K562 (cell line): ENCODE data around the gene SAMD11. TPM values are rescaled to one million over a fixed set of nuclear protein-coding genes. Genes with fewer than 3 reads are reported as not detected.
A peak's percentile ranks its signal among the peaks of the same experiment; 100 is the strongest.

Experiments used
- ATF4 ChIP-seq: fragments of 450-650 bp; formaldehyde crosslinking; IDR thresholded peaks from 2 replicates; pipeline ENCODE4 v1.4.0; 2022; ENCODE audit warnings: mild to moderate bottlenecking, moderate library complexity
- CCNT2 ChIP-seq: IDR thresholded peaks from 2 replicates; pipeline ENCODE4 v1.6.1; 2011; ENCODE audit warnings: borderline replicate concordance, low read depth, mild to moderate bottlenecking, moderate library complexity, mixed read lengths, low read length; ENCODE audit not compliant: insufficient read length; ENCODE audit errors: extremely low read depth
- E4F1 ChIP-seq: fragments of 250-450 bp; sonication (Bioruptor Pico); IDR thresholded peaks from 2 replicates; pipeline ENCODE4 v1.5.0; 2021; ENCODE audit warnings: mild to moderate bottlenecking, borderline replicate concordance
- EGR1 ChIP-seq: fragments of 450-650 bp; conservative IDR thresholded peaks from 2 replicates; pipeline ENCODE4 v1.6.1; 2017; ENCODE audit warnings: mild to moderate bottlenecking
- NFATC3 ChIP-seq: fragments of 450-650 bp; IDR thresholded peaks from 2 replicates; pipeline ENCODE4 v1.6.1; 2017; ENCODE audit warnings: mild to moderate bottlenecking
- NFRKB ChIP-seq: fragments of 450-650 bp; IDR thresholded peaks from 2 replicates; pipeline ENCODE4 v1.6.1; 2016; ENCODE audit warnings: low read depth
- NR1H2 ChIP-seq: sonication (generic); formaldehyde crosslinking; IDR thresholded peaks from 2 replicates; pipeline ENCODE4 v1.4.0; 2020; ENCODE audit warnings: mild to moderate bottlenecking, missing genetic modification reagents
- PHB2 ChIP-seq: fragments of 450-650 bp; IDR thresholded peaks from 2 replicates; pipeline ENCODE4 v1.6.1; 2017; ENCODE audit warnings: low read depth
- PRPF4 ChIP-seq: fragments of 200-400 bp; formaldehyde crosslinking; IDR thresholded peaks from one replicate; pipeline ENCODE4 v1.6.1; 2017; ENCODE audit warnings: low read length, low read depth, mild to moderate bottlenecking; ENCODE audit not compliant: insufficient read depth, poor library complexity, severe bottlenecking
- SMAD4 ChIP-seq: fragments of 250-450 bp; sonication (Bioruptor Pico); conservative IDR thresholded peaks from 2 replicates; pipeline ENCODE4 v1.8.0; 2021; ENCODE audit warnings: inconsistent platforms, mild to moderate bottlenecking, moderate library complexity
- TBP ChIP-seq: optimal IDR thresholded peaks from 2 replicates; pipeline ENCODE3; 2011; ENCODE audit warnings: low read depth, low read length, improper control_type of control experiment
- ZFP36 ChIP-seq: fragments of 150-350 bp; IDR thresholded peaks from 2 replicates; pipeline ENCODE4 v1.6.1; 2018; ENCODE audit warnings: low read length, low read depth; ENCODE audit not compliant: partially characterized antibody
- ZNF174 ChIP-seq: fragments of 250-450 bp; sonication (Bioruptor Pico); IDR thresholded peaks from 2 replicates; pipeline ENCODE4 v1.4.0; 2020; ENCODE audit warnings: mild to moderate bottlenecking
- ZNF316 ChIP-seq: fragments of 450-650 bp; IDR thresholded peaks from 2 replicates; pipeline ENCODE4 v1.6.1; 2016
- ZNF57 ChIP-seq: fragments of 450-650 bp; formaldehyde crosslinking; IDR thresholded peaks from 2 replicates; pipeline ENCODE4 v1.4.0; 2020; ENCODE audit warnings: mild to moderate bottlenecking, moderate library complexity
- ZNF695 ChIP-seq: fragments of 450-650 bp; formaldehyde crosslinking; IDR thresholded peaks from 2 replicates; pipeline ENCODE4 v1.4.0; 2020; ENCODE audit warnings: mild to moderate bottlenecking, moderate library complexity
- polyA plus RNA-seq, 8 experiments: library from polyadenylated mRNA; depleted of rRNA in 4 of 8; stranded (reverse) in 5 of 8; unstranded in 3 of 8; fragments of >200 nt; fragmentation: Nextera tagmentation in 2 of 8; fragmentation: Illumina TruSeq in 1 of 8; extraction: Ambion mirVana in 2 of 8; extraction: Trizol in 1 of 8; gene quantifications; 2 replicates each; pipeline versions ENCODE4 v1.2.1 to v1.2.3, GENCODE V29; 2011 to 2014; ENCODE audit warnings: inconsistent platforms in 1 of 8, missing spikeins in 1 of 8
- total RNA-seq, 7 experiments: library from RNA; depleted of rRNA in 6 of 7; stranded (reverse); fragments of >200 nt in 6 of 7; fragmentation: Illumina TruSeq in 2 of 7; extraction: Trizol in 2 of 7; gene quantifications; 2 replicates each; pipeline versions ENCODE4 v1.2.1 to v1.2.3, GENCODE V29; 2011 to 2021; ENCODE audit warnings: low replicate concordance in 1 of 7
- TF ChIP-seq, protein P1 (sequence below), 3 experiments: fragments of 200-800 bp in 1 of 3; fragments of 250-450 bp in 1 of 3; fragments of 450-650 bp in 1 of 3; sonication (Bioruptor Pico) in 1 of 3; sonication (Bioruptor generic) in 1 of 3; formaldehyde crosslinking in 1 of 3; IDR thresholded peaks; 2 replicates each; pipeline versions ENCODE4 v1.6.1 to v1.8.0; 2016 to 2022; ENCODE audit warnings: mild to moderate bottlenecking in 2 of 3, missing genetic modification characterization in 2 of 3, missing compliant biosample characterization in 1 of 3, moderate library complexity in 1 of 3
- TF ChIP-seq, protein P2 (sequence below), 2 experiments: IDR thresholded peaks in 1 of 2; conservative IDR thresholded peaks in 1 of 2; 2 replicates each; pipeline ENCODE4 v1.6.1; 2016; ENCODE audit warnings: low read depth in 2 of 2, mild to moderate bottlenecking in 1 of 2, missing compliant biosample characterization in 1 of 2, missing genetic modification characterization in 1 of 2, moderate library complexity in 1 of 2

The SAMD11 gene
- total and polyA plus RNA-seq, 9 of the 15 experiments (the other 6 are each of a cell fraction or from before 2014, with no cell fraction given): 0.07 to 0.82 (median 0.11) TPM; not detected in 2

GRCh38 chr1:966135-966703, 42.5 kb downstream of the SAMD11 start, which contains the start of gene PLEKHN1 (continued):
- TF ChIP-seq, protein P1, sequence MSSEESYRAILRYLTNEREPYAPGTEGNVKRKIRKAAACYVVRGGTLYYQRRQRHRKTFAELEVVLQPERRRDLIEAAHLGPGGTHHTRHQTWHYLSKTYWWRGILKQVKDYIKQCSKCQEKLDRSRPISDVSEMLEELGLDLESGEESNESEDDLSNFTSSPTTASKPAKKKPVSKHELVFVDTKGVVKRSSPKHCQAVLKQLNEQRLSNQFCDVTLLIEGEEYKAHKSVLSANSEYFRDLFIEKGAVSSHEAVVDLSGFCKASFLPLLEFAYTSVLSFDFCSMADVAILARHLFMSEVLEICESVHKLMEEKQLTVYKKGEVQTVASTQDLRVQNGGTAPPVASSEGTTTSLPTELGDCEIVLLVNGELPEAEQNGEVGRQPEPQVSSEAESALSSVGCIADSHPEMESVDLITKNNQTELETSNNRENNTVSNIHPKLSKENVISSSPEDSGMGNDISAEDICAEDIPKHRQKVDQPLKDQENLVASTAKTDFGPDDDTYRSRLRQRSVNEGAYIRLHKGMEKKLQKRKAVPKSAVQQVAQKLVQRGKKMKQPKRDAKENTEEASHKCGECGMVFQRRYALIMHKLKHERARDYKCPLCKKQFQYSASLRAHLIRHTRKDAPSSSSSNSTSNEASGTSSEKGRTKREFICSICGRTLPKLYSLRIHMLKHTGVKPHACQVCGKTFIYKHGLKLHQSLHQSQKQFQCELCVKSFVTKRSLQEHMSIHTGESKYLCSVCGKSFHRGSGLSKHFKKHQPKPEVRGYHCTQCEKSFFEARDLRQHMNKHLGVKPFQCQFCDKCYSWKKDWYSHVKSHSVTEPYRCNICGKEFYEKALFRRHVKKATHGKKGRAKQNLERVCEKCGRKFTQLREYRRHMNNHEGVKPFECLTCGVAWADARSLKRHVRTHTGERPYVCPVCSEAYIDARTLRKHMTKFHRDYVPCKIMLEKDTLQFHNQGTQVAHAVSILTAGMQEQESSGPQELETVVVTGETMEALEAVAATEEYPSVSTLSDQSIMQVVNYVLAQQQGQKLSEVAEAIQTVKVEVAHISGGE (CRISPR knock-in tag; IDR thresholded peaks at IDR 0.05): peak in 1 of 3 experiments; percentile 88; a peak in 3 of 6 replicates
- TF ChIP-seq ZFP36 (no peak), ZNF57 (CRISPR knock-in tag) (peak; percentile 68; the same call in 1 of the 2 replicates), ATF4 (no peak), EGR1 (peak; percentile 34; the same call in 1 of the 2 replicates), ZNF316 (no peak), TBP (no peak), ZNF695 (no peak), E4F1 (no peak), NFATC3 (no peak), CCNT2 (peak; percentile 27), NFRKB (no peak), NR1H2 (CRISPR knock-in tag) (peak; percentile 88; the same call in 1 of the 2 replicates), ZNF174 (CRISPR knock-in tag) (no peak), SMAD4 (CRISPR knock-in tag) (0 out of 2 replicates have a peak, but pooled peaks have one; percentile 45), PRPF4 (no peak), PHB2 (no peak)
- TF ChIP-seq, protein P2, sequence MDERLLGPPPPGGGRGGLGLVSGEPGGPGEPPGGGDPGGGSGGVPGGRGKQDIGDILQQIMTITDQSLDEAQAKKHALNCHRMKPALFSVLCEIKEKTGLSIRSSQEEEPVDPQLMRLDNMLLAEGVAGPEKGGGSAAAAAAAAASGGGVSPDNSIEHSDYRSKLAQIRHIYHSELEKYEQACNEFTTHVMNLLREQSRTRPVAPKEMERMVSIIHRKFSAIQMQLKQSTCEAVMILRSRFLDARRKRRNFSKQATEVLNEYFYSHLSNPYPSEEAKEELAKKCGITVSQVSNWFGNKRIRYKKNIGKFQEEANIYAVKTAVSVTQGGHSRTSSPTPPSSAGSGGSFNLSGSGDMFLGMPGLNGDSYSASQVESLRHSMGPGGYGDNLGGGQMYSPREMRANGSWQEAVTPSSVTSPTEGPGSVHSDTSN (CRISPR knock-in tag; IDR thresholded peaks at IDR 0.05; ENCODE audit: low read depth): no peak
- TF ChIP-seq, protein P2 (tag; conservative IDR thresholded peaks at IDR 0.05; ENCODE audit: low read depth): no peak
